GM12892 (cell line): Measurements from ENCODE around the gene NHLRC4.

Experiments
- POLR2A ChIP-seq: IDR thresholded peaks from 2 replicates; pipeline ENCODE4 v1.6.1; 2011; ENCODE audit warnings: low read depth, low read length, control low read depth
- POLR2AphosphoS5 ChIP-seq: IDR thresholded peaks from 2 replicates; pipeline ENCODE4 v1.6.1; 2011; ENCODE audit warnings: low read depth, low read length, control low read depth
- TAF1 ChIP-seq: IDR thresholded peaks from 2 replicates; pipeline ENCODE4 v1.6.1; 2011; ENCODE audit warnings: low read depth, mild to moderate bottlenecking, control low read depth, low read length, borderline replicate concordance

- TF ChIP-seq POLR2AphosphoS5 (no peak), POLR2A (no peak), TAF1 (no peak)
These were observed 37.7 kb upstream of the NHLRC4 start for GRCh38 chr16:529012-529575.
